Ectodermal cell (in vitro differentiated cells): Measurements from ENCODE around the gene RNF10.
"Not testable (repeated sequence)": the region's sequence is repeated elsewhere in the genome, so short reads cannot be mapped to it uniquely, and the experiment has no call there.

Experiments used
- H3K27ac ChIP-seq: 2 replicates; pipeline ENCODE4 v1.7.0; 2013; ENCODE audit warnings: mild to moderate bottlenecking, low read depth, low read length; ENCODE audit not compliant: insufficient read depth, poor library complexity, severe bottlenecking
- H3K27me3 ChIP-seq: 2 replicates; pipeline ENCODE4 v1.7.0; 2013; ENCODE audit warnings: mild to moderate bottlenecking, low read length; ENCODE audit not compliant: insufficient read depth, control insufficient read depth, poor library complexity, severe bottlenecking
- H3K36me3 ChIP-seq: one replicate; pipeline ENCODE4 v1.7.0; 2013; ENCODE audit warnings: low read length; ENCODE audit not compliant: control insufficient read depth, insufficient read depth
- H3K4me1 ChIP-seq: one replicate; pipeline ENCODE4 v1.7.0; 2013; ENCODE audit warnings: low read length; ENCODE audit not compliant: control insufficient read depth, insufficient read depth
- H3K4me3 ChIP-seq: 2 replicates; pipeline ENCODE4 v1.7.0; 2013; ENCODE audit warnings: low read depth, low read length, control low read depth; ENCODE audit not compliant: insufficient read depth
- H3K9me3 ChIP-seq: 2 replicates; pipeline ENCODE4 v1.7.0; 2013; ENCODE audit warnings: mild to moderate bottlenecking, low read length, moderate library complexity; ENCODE audit not compliant: control insufficient read depth
- WGBS, 2 experiments: methylation state at CpG; one replicate each; pipeline ENCODE4 v1.1.7; 2013; ENCODE audit warnings: missing lambda C conversion rate in 2 of 2; 5-methylcytosine and 5-hydroxymethylcytosine counted together

RNF10 gene

DNA sequence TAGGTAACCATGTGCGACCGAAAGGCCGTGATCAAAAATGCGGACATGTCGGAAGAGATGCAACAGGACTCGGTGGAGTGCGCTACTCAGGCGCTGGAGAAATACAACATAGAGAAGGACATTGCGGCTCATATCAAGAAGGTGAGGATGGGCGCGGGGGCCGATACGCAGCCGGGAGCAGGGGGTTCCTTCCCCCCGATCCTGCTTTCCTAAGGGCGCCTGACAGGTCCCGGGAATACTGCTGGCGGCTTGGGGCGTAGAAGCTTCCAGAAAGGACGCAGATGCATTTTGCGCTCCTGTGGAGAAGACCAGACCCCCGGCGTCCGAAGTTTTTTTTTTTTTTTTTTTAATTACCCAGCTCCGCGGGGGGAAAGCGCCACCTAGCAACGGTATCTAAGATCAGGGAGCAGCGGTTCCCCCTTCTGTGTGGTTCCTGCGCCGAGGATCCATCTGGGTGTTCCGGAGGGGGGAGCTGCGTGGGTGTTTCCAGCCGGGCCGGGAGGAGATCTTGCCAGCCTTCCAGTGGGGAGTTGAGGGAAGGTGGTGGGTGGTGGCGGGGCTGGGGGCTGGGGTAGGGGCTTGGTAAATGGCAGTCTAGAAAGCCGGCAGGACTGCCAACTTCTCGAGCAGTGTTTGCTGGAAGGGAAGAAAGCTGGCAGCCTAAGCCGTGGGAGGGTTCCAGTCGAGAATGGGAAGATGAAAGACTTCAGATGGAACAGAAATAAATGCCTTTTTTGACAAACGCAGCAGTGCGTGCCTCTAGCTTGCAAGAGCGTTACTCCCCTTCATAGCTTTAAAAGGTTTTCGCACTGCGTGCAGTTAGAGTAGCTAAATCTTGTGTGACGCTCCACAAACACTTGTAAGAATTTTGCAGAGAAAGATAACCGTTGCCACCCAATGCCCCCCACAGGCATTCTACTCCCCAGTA is 37.5 kb upstream of the RNF10 start:
- H3K4me1 ChIP-seq = peaks cover 2% of the 10 kb centered on the region
- peak overlapping the region; percentile 83 for H3K27ac ChIP-seq
- no peaks in the 10 kb centered on the region for H3K27me3 ChIP-seq
- H3K36me3 ChIP-seq = peaks cover 9% of the 10 kb centered on the region
- H3K4me3 ChIP-seq = peak overlapping the region; percentile 94
- H3K9me3 ChIP-seq = no peaks in the 10 kb centered on the region
- 1% methylated on average over 47 of the region's 47 CpGs for WGBS, 2 experiments

DNA sequence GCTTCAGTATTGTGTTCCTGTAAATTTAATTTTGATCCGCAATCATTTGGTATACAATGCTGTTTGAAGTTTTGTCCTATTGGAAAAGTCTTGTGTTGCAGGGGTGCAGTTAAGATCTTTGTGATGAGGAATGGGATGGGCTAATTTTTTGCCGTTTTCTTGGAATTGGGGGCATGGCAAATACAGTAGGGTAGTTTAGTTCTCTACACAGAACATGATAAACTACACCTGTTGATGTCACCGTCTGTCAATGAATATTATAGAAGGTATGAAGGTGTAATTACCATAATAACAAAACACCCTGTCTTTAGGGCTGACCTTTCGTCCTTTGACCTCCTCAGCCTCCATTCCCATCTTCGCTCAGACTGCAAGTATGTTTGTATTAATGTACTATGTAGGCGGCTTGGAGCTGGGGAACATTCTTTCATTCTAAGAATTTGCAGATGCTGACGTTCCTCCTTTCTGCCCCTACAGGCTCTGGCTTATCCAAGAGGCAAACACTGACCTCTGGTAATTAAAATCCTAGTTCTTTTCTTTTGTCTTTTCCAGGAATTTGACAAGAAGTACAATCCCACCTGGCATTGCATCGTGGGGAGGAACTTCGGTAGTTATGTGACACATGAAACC is 36.5 kb upstream of the RNF10 start:
- Histone ChIP-seq H3K9me3 (no peaks in the 10 kb centered on the region), H3K36me3 (peaks cover 12% of the 10 kb centered on the region), H3K27me3 (no peaks in the 10 kb centered on the region), H3K4me1 (peaks cover 2% of the 10 kb centered on the region), H3K27ac (no peak overlapping the region), H3K4me3 (peak overlapping the region; percentile 94)
- 76 to 77% methylated on average over 7 to 8 of the region's 9 CpGs for WGBS, 2 experiments

DNA sequence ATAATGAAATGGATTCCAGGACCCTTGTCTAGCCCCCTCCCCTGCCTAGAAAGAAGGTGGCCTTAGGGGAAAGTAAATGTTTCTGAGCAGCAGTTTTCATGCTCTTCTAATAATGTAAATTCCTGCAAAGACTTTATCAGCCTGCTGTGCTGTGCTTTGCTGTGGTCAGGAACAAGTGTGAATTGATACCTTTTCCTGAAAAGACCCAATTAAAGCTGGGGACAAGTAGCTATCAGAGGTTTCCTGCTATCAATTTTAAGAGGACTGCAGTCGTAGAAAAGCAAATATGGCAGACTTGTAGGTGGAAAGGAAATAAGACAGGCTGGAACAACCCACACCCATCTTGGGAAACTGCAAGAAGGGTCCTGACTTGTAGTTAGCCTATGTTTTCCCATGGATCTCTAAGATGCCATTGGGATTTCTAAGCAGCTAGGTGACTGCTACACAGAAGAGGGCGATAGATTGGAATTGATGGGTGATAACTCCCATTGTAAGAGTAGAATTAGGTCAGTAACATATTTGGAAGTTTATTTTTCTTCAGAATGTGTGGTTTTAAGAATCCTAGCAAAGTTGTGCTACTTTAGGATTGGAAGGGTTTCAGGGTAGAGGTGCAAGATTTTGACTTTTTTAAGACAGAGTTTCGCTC is 35.2 kb upstream of the RNF10 start:
- Histone ChIP-seq H3K4me3 (no peak overlapping the region), H3K27ac (peak overlapping the region; percentile 26), H3K9me3 (no peaks in the 10 kb centered on the region), H3K36me3 (peaks cover 20% of the 10 kb centered on the region), H3K4me1 (peaks cover 2% of the 10 kb centered on the region), H3K27me3 (no peaks in the 10 kb centered on the region)
- WGBS, 2 experiments = 94 to 97% methylated on average over 3 of the region's 3 CpGs

DNA sequence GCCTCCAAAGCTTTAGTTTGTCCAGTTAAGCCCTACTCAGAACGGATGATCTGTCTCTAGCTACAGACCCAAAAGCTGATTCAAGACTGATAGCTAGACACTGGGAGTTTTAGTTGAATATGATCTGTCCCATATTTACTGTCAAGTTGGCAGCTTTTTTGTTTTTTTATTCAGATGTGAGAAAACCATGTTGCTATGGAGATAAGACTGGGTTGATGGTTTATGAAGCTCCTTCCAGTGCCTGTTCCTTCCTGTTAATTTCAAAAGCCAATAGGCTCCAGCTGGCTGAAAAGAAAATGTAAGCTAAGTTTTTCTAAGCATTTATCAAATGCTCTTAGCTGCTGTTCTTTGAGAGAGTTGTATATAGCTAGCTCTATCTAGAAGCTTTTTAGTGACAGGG is 33.6 kb upstream of the RNF10 start:
- peaks cover 2% of the 10 kb centered on the region for H3K4me1 ChIP-seq
- no peaks in the 10 kb centered on the region for H3K9me3 ChIP-seq
- WGBS, 2 experiments = 94 to 100% methylated on average over 1 of the region's 1 CpG
- no peak overlapping the region for H3K27ac ChIP-seq
- H3K27me3 ChIP-seq = no peaks in the 10 kb centered on the region
- H3K36me3 ChIP-seq = peaks cover 23% of the 10 kb centered on the region
- H3K4me3 ChIP-seq = no peak overlapping the region

DNA sequence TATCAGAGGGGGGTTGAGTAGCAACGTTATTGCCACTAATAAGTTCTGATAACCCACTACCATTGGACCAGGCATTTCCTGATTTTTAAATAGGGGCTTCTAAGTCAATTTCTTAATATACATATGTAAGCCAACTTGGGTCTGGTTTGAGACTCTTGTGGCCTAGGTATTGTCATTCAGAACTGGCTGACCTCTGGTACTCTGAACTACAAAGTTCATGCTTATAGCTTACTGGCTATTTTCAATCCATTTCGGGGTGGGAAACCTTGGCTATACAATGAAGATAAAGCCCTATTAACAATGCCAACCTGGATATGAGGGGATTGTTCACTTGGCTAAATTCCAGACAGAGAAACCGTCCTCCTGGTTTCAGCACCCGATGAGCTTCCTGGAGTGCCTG is 29.6 kb upstream of the RNF10 start:
- Histone ChIP-seq H3K4me1 (no peaks in the 10 kb centered on the region), H3K9me3 (no peaks in the 10 kb centered on the region), H3K27me3 (no peaks in the 10 kb centered on the region), H3K4me3 (no peak overlapping the region), H3K27ac (no peak overlapping the region), H3K36me3 (peaks cover 31% of the 10 kb centered on the region)
- 68 to 72% methylated on average over 3 to 4 of the region's 4 CpGs for WGBS, 2 experiments

DNA sequence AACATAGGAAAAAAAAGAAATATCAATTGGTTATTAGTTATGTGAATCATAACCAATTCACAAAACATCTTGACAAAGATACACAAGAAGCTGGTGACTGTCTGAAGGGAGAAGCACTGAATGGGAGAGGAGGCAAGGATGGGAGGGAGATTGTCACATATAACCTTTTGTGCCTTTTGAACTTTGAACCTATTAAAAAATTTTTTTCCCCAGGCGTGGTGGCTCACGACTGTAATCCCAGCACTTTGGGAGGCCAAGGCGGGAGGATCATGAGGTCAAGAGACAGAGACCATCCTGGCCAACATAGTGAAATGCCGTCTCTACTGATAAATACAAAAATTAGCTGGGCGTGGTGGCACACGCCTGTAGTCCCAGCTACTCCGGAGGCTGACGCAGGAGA is 25.6 kb upstream of the RNF10 start:
- Histone ChIP-seq H3K27ac (no peak overlapping the region), H3K36me3 (peaks cover 24% of the 10 kb centered on the region), H3K4me1 (no peaks in the 10 kb centered on the region), H3K9me3 (no peaks in the 10 kb centered on the region), H3K27me3 (no peaks in the 10 kb centered on the region), H3K4me3 (no peak overlapping the region)
- WGBS, 2 experiments = 95 to 96% methylated on average over 8 of the region's 8 CpGs

DNA sequence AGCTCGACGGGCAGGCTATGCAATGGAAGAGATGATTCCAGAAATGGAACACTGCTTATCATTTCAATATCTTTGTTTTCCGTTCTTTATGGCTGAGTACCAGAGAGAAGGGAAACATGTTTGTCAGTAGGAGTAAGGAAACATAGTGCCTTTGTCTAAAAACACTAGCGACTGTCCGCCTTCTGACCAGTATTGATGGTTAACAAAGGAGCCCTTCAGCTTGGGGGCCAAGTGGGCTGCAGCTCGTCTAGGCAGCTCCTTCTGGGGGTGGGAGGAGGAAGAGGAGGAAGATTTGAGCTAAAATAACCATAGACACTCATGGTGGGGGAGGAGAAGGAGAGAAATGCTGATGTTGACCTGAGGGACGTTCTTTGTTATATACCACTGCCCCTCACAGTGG is 20.2 kb upstream of the RNF10 start:
- peak overlapping the region; percentile 18 for H3K27ac ChIP-seq
- H3K9me3 ChIP-seq = no peaks in the 10 kb centered on the region
- WGBS, 2 experiments = 91 to 94% methylated on average over 7 of the region's 7 CpGs
- H3K4me1 ChIP-seq = no peaks in the 10 kb centered on the region
- peaks cover 17% of the 10 kb centered on the region for H3K36me3 ChIP-seq
- no peak overlapping the region for H3K4me3 ChIP-seq
- H3K27me3 ChIP-seq = no peaks in the 10 kb centered on the region

DNA sequence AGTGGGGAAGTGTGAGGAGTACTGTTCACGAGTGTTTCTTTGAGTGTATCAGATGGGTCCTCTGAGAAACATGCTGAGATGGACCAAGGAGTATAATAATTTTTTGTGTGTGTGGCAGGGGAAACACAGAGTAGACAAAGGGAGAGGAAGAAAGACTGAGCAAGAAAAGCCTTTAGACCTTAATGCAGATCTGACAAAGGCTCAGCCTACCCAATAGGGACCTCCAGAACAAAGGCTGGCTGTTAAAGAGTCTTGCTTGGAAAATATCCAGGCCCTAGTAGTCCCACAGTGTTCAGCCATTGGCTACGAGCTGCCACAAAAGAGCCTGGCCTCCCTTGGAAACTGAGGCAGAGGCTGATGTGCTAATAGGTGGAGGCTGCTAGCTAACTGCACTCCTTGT is 18.7 kb upstream of the RNF10 start:
- WGBS, 2 experiments = 90 to 92% methylated on average over 2 of the region's 2 CpGs
- Histone ChIP-seq H3K4me3 (no peak overlapping the region), H3K36me3 (peaks cover 16% of the 10 kb centered on the region), H3K4me1 (no peaks in the 10 kb centered on the region), H3K27ac (no peak overlapping the region), H3K27me3 (no peaks in the 10 kb centered on the region), H3K9me3 (no peaks in the 10 kb centered on the region)

DNA sequence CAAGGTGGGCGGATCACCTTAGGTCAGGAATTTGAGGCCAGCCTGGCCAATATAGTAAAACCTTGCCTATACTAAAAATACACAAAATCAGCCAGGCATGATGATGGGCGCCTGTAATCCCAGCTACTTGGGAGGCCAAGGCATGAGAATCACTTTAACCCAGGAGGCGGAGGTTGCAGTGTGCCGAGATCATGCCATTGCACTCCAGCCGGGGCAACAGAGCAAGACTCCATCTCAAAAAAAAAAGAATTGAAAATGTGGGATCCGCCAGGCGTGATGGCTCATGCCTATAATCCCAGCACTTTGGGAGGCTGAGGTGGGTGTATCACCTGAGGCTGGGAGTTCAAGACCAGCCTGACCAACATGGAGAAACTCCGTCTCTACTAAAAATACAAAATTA is 14.8 kb upstream of the RNF10 start:
- H3K27ac ChIP-seq, H3K4me1 ChIP-seq, H3K27me3 ChIP-seq, H3K9me3 ChIP-seq, H3K4me3 ChIP-seq: not testable (repeated sequence)
- WGBS, 2 experiments = 94 to 95% methylated on average over 8 of the region's 8 CpGs
- peaks cover 18% of the 10 kb centered on the region for H3K36me3 ChIP-seq

DNA sequence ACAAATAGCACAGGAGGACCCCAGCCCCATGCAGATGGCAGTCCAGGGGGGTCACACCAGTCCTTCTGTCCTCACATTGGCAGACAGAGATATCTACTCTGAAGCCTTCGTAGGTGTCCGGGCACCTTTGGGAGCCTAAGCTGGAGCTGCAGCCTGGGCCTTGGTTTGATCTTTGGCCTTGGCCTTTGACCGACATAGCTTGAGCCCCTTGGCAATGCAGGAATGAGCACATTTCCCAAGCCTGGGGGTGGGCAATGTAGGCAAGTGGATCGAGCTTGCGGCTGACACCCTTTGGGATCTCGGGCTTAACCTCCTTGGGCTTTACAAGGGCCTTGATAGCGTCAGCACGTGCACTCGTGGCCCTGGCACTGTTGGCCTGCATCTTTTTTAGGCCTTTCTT is 11.6 kb upstream of the RNF10 start:
- peaks cover 5% of the 10 kb centered on the region for H3K36me3 ChIP-seq
- no peaks in the 10 kb centered on the region for H3K27me3 ChIP-seq
- no peak overlapping the region for H3K4me3 ChIP-seq
- 96% methylated on average over 9 of the region's 9 CpGs for WGBS, 2 experiments
- no peaks in the 10 kb centered on the region for H3K4me1 ChIP-seq
- no peak overlapping the region for H3K27ac ChIP-seq
- no peaks in the 10 kb centered on the region for H3K9me3 ChIP-seq
